T-helper 1 cell treated with Interleukin-12 subunit alpha and Interleukin-12 subunit beta and Interleukin-4 antibody, amounts not matched to agents 30 μg/mL and 1 μg/mL, for 36 hours (primary cell): ENCODE measurements around the gene MTERF4.

Source experiments
- H3K27ac Mint-ChIP-seq: one replicate; pipeline ENCODE4 v1.8.0; 2021; ENCODE audit warnings: mild to moderate bottlenecking, mixed read lengths
- H3K27me3 Mint-ChIP-seq: one replicate; pipeline ENCODE4 v1.8.0; 2021; ENCODE audit warnings: low read depth, mixed read lengths
- H3K36me3 Mint-ChIP-seq: one replicate; pipeline ENCODE4 v1.8.0; 2021; ENCODE audit warnings: low read depth, mixed read lengths
- H3K4me1 Mint-ChIP-seq: one replicate; pipeline ENCODE4 v1.8.0; 2021; ENCODE audit warnings: low read depth, mixed read lengths
- H3K4me3 Mint-ChIP-seq: one replicate; pipeline ENCODE4 v1.8.0; 2021; ENCODE audit warnings: mild to moderate bottlenecking, moderate library complexity, mixed read lengths
- H3K9me3 Mint-ChIP-seq: one replicate; pipeline ENCODE4 v1.8.0; 2021; ENCODE audit warnings: mixed read lengths

Gene MTERF4

GRCh38 chr2:241050624-241051577, 51.2 kb downstream of the MTERF4 start:
- no peak overlapping the region for H3K4me3 Mint-ChIP-seq
- H3K27me3 Mint-ChIP-seq, result no peaks in the 10 kb centered on the region
- no peaks in the 10 kb centered on the region for H3K4me1 Mint-ChIP-seq
- peaks cover 2% of the 10 kb centered on the region for H3K36me3 Mint-ChIP-seq
- no peak overlapping the region for H3K27ac Mint-ChIP-seq
- no peaks in the 10 kb centered on the region for H3K9me3 Mint-ChIP-seq

- no peak overlapping the region for H3K27ac Mint-ChIP-seq
- H3K27me3 Mint-ChIP-seq, result no peaks in the 10 kb centered on the region
- no peak overlapping the region for H3K4me3 Mint-ChIP-seq
- H3K4me1 Mint-ChIP-seq, result no peaks in the 10 kb centered on the region
- no peaks in the 10 kb centered on the region for H3K9me3 Mint-ChIP-seq
- peaks cover 2% of the 10 kb centered on the region for H3K36me3 Mint-ChIP-seq
Measured at GRCh38 chr2:241049739-241050623, 52.1 kb downstream of the MTERF4 start.

- peaks cover 3% of the 10 kb centered on the region for H3K36me3 Mint-ChIP-seq
- H3K27me3 Mint-ChIP-seq, result peaks cover under 1% of the 10 kb centered on the region
- no peak overlapping the region for H3K27ac Mint-ChIP-seq
- H3K4me3 Mint-ChIP-seq, result no peak overlapping the region
- H3K4me1 Mint-ChIP-seq, result no peaks in the 10 kb centered on the region
- no peaks in the 10 kb centered on the region for H3K9me3 Mint-ChIP-seq
Measured at GRCh38 chr2:241048949-241049343, 53.1 kb downstream of the MTERF4 start.

- H3K36me3 Mint-ChIP-seq, result peaks cover 5% of the 10 kb centered on the region
- no peaks in the 10 kb centered on the region for H3K9me3 Mint-ChIP-seq
- H3K27ac Mint-ChIP-seq, result no peak overlapping the region
- H3K4me3 Mint-ChIP-seq, result no peak overlapping the region
- no peaks in the 10 kb centered on the region for H3K4me1 Mint-ChIP-seq
- H3K27me3 Mint-ChIP-seq, result peaks cover 5% of the 10 kb centered on the region
Measured at GRCh38 chr2:241048149-241048948, 53.7 kb downstream of the MTERF4 start.

- peaks cover 14% of the 10 kb centered on the region for H3K27me3 Mint-ChIP-seq
- peaks cover 14% of the 10 kb centered on the region for H3K36me3 Mint-ChIP-seq
- H3K4me3 Mint-ChIP-seq, result no peak overlapping the region
- peaks cover 2% of the 10 kb centered on the region for H3K4me1 Mint-ChIP-seq
- no peaks in the 10 kb centered on the region for H3K9me3 Mint-ChIP-seq
- no peak overlapping the region for H3K27ac Mint-ChIP-seq
Measured at GRCh38 chr2:241047253-241048010, 54.7 kb downstream of the MTERF4 start.
